HEK293 (cell line): ENCODE measurements around the gene CPTP.

Source experiments
- CTCF ChIA-PET: fragments of 350-600 bp; formaldehyde crosslinking; extraction: SDS; loops from one replicate; lab custom pipeline; 2021; ENCODE audit warnings: antibody characterized with exemption; lab: Yijun Ruan, JAX
- POLR2A ChIA-PET: fragments of 300-600 bp; formaldehyde crosslinking; extraction: SDS; loops from one replicate; lab custom pipeline; 2020; ENCODE audit warnings: antibody characterized with exemption, inconsistent platforms; lab: Yijun Ruan, JAX
- H3K27ac ChIP-seq: fragments of 200-500 bp; sonication (Bioruptor generic); 2 replicates; pipeline ENCODE4 v1.5.1; 2014; ENCODE audit warnings: low read depth, low read length, control low read depth, inconsistent platforms; ENCODE audit errors: extremely low read depth
- H3K36me3 ChIP-seq, 2 experiments: fragments of 200-500 bp in 1 of 2; sonication (Bioruptor generic) in 1 of 2; 1 replicate in 1 of 2; 2 replicates in 1 of 2; pipeline ENCODE4 v1.5.1; 2014 to 2017; ENCODE audit warnings: inconsistent platforms in 2 of 2, low read length in 2 of 2; ENCODE audit not compliant: control insufficient read depth in 2 of 2, insufficient read depth in 1 of 2
- H3K4me1 ChIP-seq: fragments of 200-500 bp; sonication (Bioruptor generic); 2 replicates; pipeline ENCODE4 v1.5.1; 2014; ENCODE audit warnings: mild to moderate bottlenecking, low read length, inconsistent platforms; ENCODE audit not compliant: control insufficient read depth, insufficient read depth
- H3K4me3 ChIP-seq: 2 replicates; pipeline ENCODE4 v1.5.1; 2011; ENCODE audit warnings: low read depth, mild to moderate bottlenecking, control low read depth, low read length, moderate library complexity
- H3K9me3 ChIP-seq: fragments of 200-500 bp; sonication (Bioruptor generic); 2 replicates; pipeline ENCODE4 v1.5.1; 2014; ENCODE audit warnings: low read depth, low read length, inconsistent platforms; ENCODE audit not compliant: control insufficient read depth, insufficient read depth
- BCL6B ChIP-seq: fragments of 450-650 bp; formaldehyde crosslinking; IDR thresholded peaks from 2 replicates; pipeline ENCODE4 v1.5.1; 2017; ENCODE audit warnings: missing biosample characterization, missing genetic modification characterization
- FEZF1 ChIP-seq: fragments of 450-650 bp; formaldehyde crosslinking; IDR thresholded peaks from 2 replicates; pipeline ENCODE4 v1.5.1; 2016; ENCODE audit warnings: missing biosample characterization, missing genetic modification characterization
- GLIS1 ChIP-seq: fragments of 450-650 bp; formaldehyde crosslinking; IDR thresholded peaks from 2 replicates; pipeline ENCODE4 v1.5.1; 2016; ENCODE audit warnings: missing biosample characterization, missing genetic modification characterization
- HOXA7 ChIP-seq: sonication (generic); formaldehyde crosslinking; IDR thresholded peaks from 2 replicates; pipeline ENCODE4 v1.8.1; 2022; ENCODE audit warnings: missing genetic modification reagents, borderline replicate concordance
- HOXD13 ChIP-seq: sonication (generic); formaldehyde crosslinking; IDR thresholded peaks from 2 replicates; pipeline ENCODE4 v1.8.0; 2022; ENCODE audit warnings: missing genetic modification reagents, borderline replicate concordance
- KLF1 ChIP-seq: fragments of 450-650 bp; formaldehyde crosslinking; IDR thresholded peaks from 2 replicates; pipeline ENCODE4 v1.5.1; 2016; ENCODE audit warnings: missing biosample characterization, missing genetic modification characterization
- KLF16 ChIP-seq: fragments of 450-650 bp; formaldehyde crosslinking; IDR thresholded peaks from 2 replicates; pipeline ENCODE4 v1.5.1; 2017; ENCODE audit warnings: missing biosample characterization, missing genetic modification characterization
- KLF8 ChIP-seq: fragments of 450-650 bp; formaldehyde crosslinking; IDR thresholded peaks from 2 replicates; pipeline ENCODE4 v1.5.1; 2016; ENCODE audit warnings: missing biosample characterization, missing genetic modification characterization
- REST ChIP-seq: fragments of 450-650 bp; formaldehyde crosslinking; IDR thresholded peaks from 2 replicates; pipeline ENCODE4 v1.5.1; 2016; ENCODE audit warnings: missing biosample characterization, missing genetic modification characterization
- SCRT2 ChIP-seq: fragments of 450-650 bp; formaldehyde crosslinking; IDR thresholded peaks from 2 replicates; pipeline ENCODE4 v1.5.1; 2016; ENCODE audit warnings: missing biosample characterization, missing genetic modification characterization
- ZBTB26 ChIP-seq: fragments of 450-650 bp; formaldehyde crosslinking; optimal IDR thresholded peaks from 2 replicates; pipeline ENCODE3; 2016; ENCODE audit warnings: missing biosample characterization, mild to moderate bottlenecking, missing genetic modification characterization
- ZBTB7A ChIP-seq: fragments of 450-650 bp; formaldehyde crosslinking; IDR thresholded peaks from 2 replicates; pipeline ENCODE4 v1.5.1; 2016; ENCODE audit warnings: low read depth, missing biosample characterization, missing genetic modification characterization
- ZBTB8A ChIP-seq: fragments of 450-650 bp; formaldehyde crosslinking; IDR thresholded peaks from 2 replicates; pipeline ENCODE4 v1.5.1; 2016; ENCODE audit warnings: missing biosample characterization, missing genetic modification characterization
- ZFP69B ChIP-seq: fragments of 450-650 bp; formaldehyde crosslinking; IDR thresholded peaks from 2 replicates; pipeline ENCODE4 v1.5.1; 2016; ENCODE audit warnings: missing biosample characterization, missing genetic modification characterization
- ZNF10 ChIP-seq: fragments of 450-650 bp; formaldehyde crosslinking; IDR thresholded peaks from 2 replicates; pipeline ENCODE4 v1.5.1; 2017; ENCODE audit warnings: missing biosample characterization, missing genetic modification characterization
- ZNF114 ChIP-seq: fragments of 450-650 bp; formaldehyde crosslinking; IDR thresholded peaks from 2 replicates; pipeline ENCODE4 v1.5.0; 2017; ENCODE audit warnings: missing biosample characterization, missing genetic modification characterization
- ZNF169 ChIP-seq: fragments of 450-650 bp; formaldehyde crosslinking; IDR thresholded peaks from 2 replicates; pipeline ENCODE4 v1.5.1; 2016; ENCODE audit warnings: missing biosample characterization, missing genetic modification characterization
- ZNF23 ChIP-seq: fragments of 450-650 bp; formaldehyde crosslinking; IDR thresholded peaks from 2 replicates; pipeline ENCODE4 v1.5.1; 2016; ENCODE audit warnings: missing biosample characterization, missing genetic modification characterization, borderline replicate concordance
- ZNF280D ChIP-seq: fragments of 450-650 bp; formaldehyde crosslinking; IDR thresholded peaks from 2 replicates; pipeline ENCODE4 v1.5.1; 2016; ENCODE audit warnings: missing biosample characterization, missing genetic modification characterization
- ZNF311 ChIP-seq: fragments of 450-650 bp; formaldehyde crosslinking; IDR thresholded peaks from 2 replicates; pipeline ENCODE4 v1.5.1; 2017; ENCODE audit warnings: missing biosample characterization, missing genetic modification characterization, borderline replicate concordance
- ZNF335 ChIP-seq: fragments of 450-650 bp; formaldehyde crosslinking; conservative IDR thresholded peaks from 2 replicates; pipeline ENCODE4 v1.5.1; 2016; ENCODE audit warnings: missing biosample characterization, missing genetic modification characterization
- ZNF423 ChIP-seq: fragments of 450-650 bp; formaldehyde crosslinking; IDR thresholded peaks from 2 replicates; pipeline ENCODE4 v1.5.1; 2016; ENCODE audit warnings: missing biosample characterization, missing genetic modification characterization
- ZNF48 ChIP-seq: fragments of 450-650 bp; formaldehyde crosslinking; IDR thresholded peaks from 2 replicates; pipeline ENCODE4 v1.5.1; 2016; ENCODE audit warnings: missing biosample characterization, missing genetic modification characterization
- ZNF548 ChIP-seq: fragments of 450-650 bp; formaldehyde crosslinking; IDR thresholded peaks from 2 replicates; pipeline ENCODE4 v1.5.1; 2016; ENCODE audit warnings: missing biosample characterization, missing genetic modification characterization
- ZNF629 ChIP-seq: fragments of 450-650 bp; formaldehyde crosslinking; IDR thresholded peaks from 2 replicates; pipeline ENCODE4 v1.5.1; 2017; ENCODE audit warnings: missing biosample characterization, missing genetic modification characterization
- ZNF747 ChIP-seq: fragments of 450-650 bp; formaldehyde crosslinking; IDR thresholded peaks from 2 replicates; pipeline ENCODE4 v1.5.1; 2016; ENCODE audit warnings: missing biosample characterization, missing genetic modification characterization

CPTP gene

GRCh38 chr1:1353389-1354151 lies 29.0 kb downstream of the CPTP start (continued):
- TF ChIP-seq ZNF280D (no peak), ZNF48 (no peak), ZNF10 (tag by site-specific recombination) (peak; percentile 65), ZNF629 (tag by site-specific recombination) (peak; percentile 31; the same call in 1 of the 2 replicates), BCL6B (tag by site-specific recombination) (no peak), KLF8 (tag by site-specific recombination) (peak; percentile 58; the same call in 1 of the 2 replicates), ZNF335 (tag by site-specific recombination) (peak; percentile 85), FEZF1 (tag by site-specific recombination) (no peak), ZNF423 (tag by site-specific recombination) (peak; percentile 89), ZFP69B (tag by site-specific recombination) (no peak), KLF1 (tag by site-specific recombination) (peak; percentile 45; the same call in 1 of the 2 replicates)

GRCh38 chr1:1354271-1355247 lies 30.0 kb downstream of the CPTP start:
- H3K4me1 ChIP-seq, result peaks cover 7% of the 10 kb centered on the region; the same call in 1 of the 2 replicates
- no peaks in the 10 kb centered on the region for H3K9me3 ChIP-seq
- ChIA-PET POLR2A (interaction anchor here (0.6 to 1.0 kb wide), 4 partner anchors 21 to 686 kb away, joined by 3 to 6 read pairs (median 4); partner anchors contain the start of gene AURKAIP1), CTCF (interaction anchor here (1.1 to 2.7 kb wide), 2 partner anchors 17 to 18 kb away, joined by 3 to 15 read pairs; no protein-coding TSS in a partner anchor)
- no peaks in the 10 kb centered on the region for H3K36me3 ChIP-seq
- H3K4me3 ChIP-seq, result no peak overlapping the region
- H3K27ac ChIP-seq, result no peak overlapping the region
- no peak for TF ChIP-seq ZNF311 (tag by site-specific recombination)
- peak; percentile 37 for TF ChIP-seq ZBTB26
- TF ChIP-seq SCRT2 (tag by site-specific recombination), result no peak
- no peak for TF ChIP-seq ZNF747 (tag by site-specific recombination)
- no peak for TF ChIP-seq HOXD13
- no peak for TF ChIP-seq REST (tag by site-specific recombination)
- no peak for TF ChIP-seq ZNF169 (tag by site-specific recombination)
- TF ChIP-seq ZNF23, result no peak
- TF ChIP-seq ZBTB8A (tag by site-specific recombination), result peak; percentile 18
- no peak for TF ChIP-seq ZNF548 (tag by site-specific recombination)
- TF ChIP-seq ZNF114 (tag by site-specific recombination), result no peak
- TF ChIP-seq GLIS1, result peak; percentile 88
- TF ChIP-seq ZBTB7A (tag by site-specific recombination), result 0 out of 2 replicates have a peak, but pooled peaks have one; percentile 49
- 0 out of 2 replicates have a peak, but pooled peaks have one; percentile 36 for TF ChIP-seq KLF16
- no peak for TF ChIP-seq HOXA7
